Thoracic aorta (tissue), 2 donors: ENCODE data around the gene FANCM. TPM values are rescaled to one million over a fixed set of nuclear protein-coding genes. Genes with fewer than 3 reads are reported as not detected.
"Not testable (repeated sequence)": the region's sequence is repeated elsewhere in the genome, so short reads cannot be mapped to it uniquely, and the experiment has no call there.

ENCODE experiments used
- ATAC-seq: fragments of 150-250 bp; one replicate; pipeline ENCODE4 v1.8.0; 2017; ENCODE audit warnings: low read depth; ENCODE audit not compliant: insufficient number of reproducible peaks, low FRiP score
- DNase-seq: peaks from one replicate; pipeline ENCODE4 v3.0.0-alpha.2; 2020; ENCODE audit warnings: low spot score
- H3K27ac ChIP-seq, 2 donors: fragments of 200-600 bp; sonication (generic); 1 replicate in 1 of 2; 2 replicates in 1 of 2; pipeline ENCODE4 v1.5.1; 2016; ENCODE audit warnings: mild to moderate bottlenecking in 2 of 2, moderate library complexity in 2 of 2
- H3K27me3 ChIP-seq: fragments of 200-600 bp; sonication (generic); replicated peaks from 2 replicates; pipeline ENCODE4 v1.6.0; 2016; ENCODE audit warnings: mild to moderate bottlenecking; ENCODE audit not compliant: insufficient read depth
- H3K36me3 ChIP-seq: fragments of 200-600 bp; sonication (generic); one replicate; pipeline ENCODE4 v1.5.1; 2016
- H3K4me1 ChIP-seq, 2 donors: fragments of 200-600 bp; sonication (generic); 1 replicate in 1 of 2; 2 replicates in 1 of 2; pipeline versions ENCODE4 v1.5.1 to v1.6.0; 2016; ENCODE audit warnings: low read depth in 2 of 2, mild to moderate bottlenecking in 1 of 2; ENCODE audit not compliant: control insufficient read depth in 1 of 2
- H3K4me3 ChIP-seq: fragments of 200-600 bp; sonication (generic); 2 replicates; pipeline ENCODE4 v1.5.1; 2016; ENCODE audit warnings: mild to moderate bottlenecking
- H3K9me3 ChIP-seq: fragments of 200-600 bp; sonication (generic); 2 replicates; pipeline ENCODE4 v1.5.1; 2016
- CTCF ChIP-seq: fragments of 200-600 bp; sonication (generic); IDR thresholded peaks from one replicate; pipeline ENCODE4 v1.5.1; 2019; ENCODE audit warnings: antibody characterized with exemption
- total RNA-seq, 2 donors: library from RNA; depleted of rRNA; stranded (reverse); fragments of >200 nt; gene quantifications; one replicate each; pipeline versions ENCODE4 v1.1.0 to v1.2.3, GENCODE V29; 2016

FANCM gene
- total RNA-seq, 2 donors from 2014 or later = 4.3 to 10.7 TPM

GRCh38 chr14:45204241-45204640 lies 68.5 kb downstream of the FANCM start:
- no peaks in the 10 kb centered on the region for H3K4me1 ChIP-seq
- peaks cover 1% of the 10 kb centered on the region for H3K36me3 ChIP-seq
- H3K4me3 ChIP-seq = no peak overlapping the region
- ATAC-seq = no peak
- no peaks in the 10 kb centered on the region for H3K27me3 ChIP-seq
- no peak overlapping the region for H3K27ac ChIP-seq
- H3K9me3 ChIP-seq = no peaks in the 10 kb centered on the region
- no peak for TF ChIP-seq CTCF
- no peak for DNase-seq

GRCh38 chr14:45210159-45210558 lies 74.4 kb downstream of the FANCM start:
- Histone ChIP-seq H3K36me3 (peaks cover 6% of the 10 kb centered on the region), H3K4me3 (no peak overlapping the region), H3K27me3 (no peaks in the 10 kb centered on the region), H3K9me3 (no peaks in the 10 kb centered on the region), H3K4me1 (no peaks in the 10 kb centered on the region), H3K27ac (no peak overlapping the region)
- ATAC-seq (no peak), DNase-seq (no peak)
- TF ChIP-seq CTCF = no peak

GRCh38 chr14:45211295-45211694 lies 75.6 kb downstream of the FANCM start:
- Histone ChIP-seq H3K9me3 (no peaks in the 10 kb centered on the region), H3K4me3 (no peak overlapping the region), H3K27me3 (no peaks in the 10 kb centered on the region), H3K27ac (no peak overlapping the region), H3K4me1 (no peaks in the 10 kb centered on the region), H3K36me3 (peaks cover 6% of the 10 kb centered on the region)
- no peak for TF ChIP-seq CTCF
- DNase-seq = no peak
- ATAC-seq = no peak

GRCh38 chr14:45212231-45212630 lies 76.5 kb downstream of the FANCM start:
- DNase-seq (no peak), ATAC-seq (no peak)
- Histone ChIP-seq H3K4me3 (no peak overlapping the region), H3K27me3 (no peaks in the 10 kb centered on the region), H3K36me3 (peaks cover 6% of the 10 kb centered on the region), H3K9me3 (no peaks in the 10 kb centered on the region), H3K4me1 (no peaks in the 10 kb centered on the region), H3K27ac (no peak overlapping the region)
- TF ChIP-seq CTCF = no peak

GRCh38 chr14:45213716-45214115 lies 78.0 kb downstream of the FANCM start:
- not testable (repeated sequence) for ATAC-seq, H3K9me3 ChIP-seq, H3K27ac ChIP-seq, DNase-seq, H3K27me3 ChIP-seq, H3K4me1 ChIP-seq, H3K4me3 ChIP-seq
- H3K36me3 ChIP-seq = peaks cover 11% of the 10 kb centered on the region

GRCh38 chr14:45214341-45214740 lies 78.6 kb downstream of the FANCM start:
- DNase-seq, H3K27ac ChIP-seq, ATAC-seq, H3K9me3 ChIP-seq, H3K27me3 ChIP-seq, H3K4me3 ChIP-seq, H3K36me3 ChIP-seq, H3K4me1 ChIP-seq: not testable (repeated sequence)
